Measurements from ENCODE around the gene LRMDA. TPM values are rescaled to one million over a fixed set of nuclear protein-coding genes. Genes with fewer than 3 reads are reported as not detected.

Gene LRMDA
- polyA plus RNA-seq, 2 of the 4 experiments (the other 2 are of a cell fraction), result 4.6 to 5.2 TPM

GRCh38 chr10:75487087-75487754 lies 55.8 kb downstream of the LRMDA start:
- Histone ChIP-seq H3K4me2 (no peak overlapping the region), H3K4me1 (no peaks in the 10 kb centered on the region), H3K9me3 (peaks cover 3% of the 10 kb centered on the region; the same call in 1 of the 3 replicates), H3K27ac (no peak overlapping the region), H3K4me3 (no peak overlapping the region)
- FAIRE-seq (no peak), DNase-seq (ENCODE audit: low read depth in 1 of 2, low spot score in 1 of 2) (no peak), ATAC-seq (no peak)
- TF ChIP-seq MAFK (IDR thresholded peaks at IDR 0.05; ENCODE audit: partially characterized antibody) (peak; percentile 92), ATOH8 (CRISPR knock-in tag; IDR thresholded peaks at IDR 0.05; ENCODE audit: low read depth) (no peak)
- WGBS (ENCODE audit: missing lambda C conversion rate), result 61% methylated on average over 4 of the region's 4 CpGs
- ChIA-PET CTCF (interaction anchor here (0.8 to 1.6 kb wide), 3 partner anchors 8 to 421 kb away, joined by 3 read pairs; no protein-coding TSS in a partner anchor), POLR2A (no interaction called here)

GRCh38 chr10:75487755-75488125 lies 56.3 kb downstream of the LRMDA start:
- no peak for DNase-seq (ENCODE audit: low read depth in 1 of 2, low spot score in 1 of 2)
- TF ChIP-seq ELK1 (IDR thresholded peaks at IDR 0.05; ENCODE audit: low read depth, low read length), result no peak
- H3K27ac ChIP-seq, result no peak overlapping the region
- no peak overlapping the region for H3K4me2 ChIP-seq
- H3K4me1 ChIP-seq, result no peaks in the 10 kb centered on the region
- FAIRE-seq, result no peak
- H3K4me3 ChIP-seq, result no peak overlapping the region
- peaks cover 3% of the 10 kb centered on the region; the same call in 1 of the 3 replicates for H3K9me3 ChIP-seq
- POLR2A ChIA-PET, result no interaction called here
- WGBS (ENCODE audit: missing lambda C conversion rate), result 100% methylated on average over 1 of the region's 2 CpGs
- CTCF ChIA-PET, result interaction anchor here (0.8 to 1.2 kb wide), 2 partner anchors 9 to 421 kb away, joined by 3 read pairs; no protein-coding TSS in a partner anchor
- ATAC-seq, result no peak; a peak in 1 of 6 replicates

- TF ChIP-seq ZC3H11A (IDR thresholded peaks at IDR 0.05), result no peak
- no peak for TF ChIP-seq EHMT2 (IDR thresholded peaks at IDR 0.05; ENCODE audit: low read depth)
- TF ChIP-seq BCL3 (IDR thresholded peaks at IDR 0.05), result no peak
- TF ChIP-seq ZSCAN20 (CRISPR knock-in tag; IDR thresholded peaks at IDR 0.05), result no peak
- no peak overlapping the region for H3K4me3 ChIP-seq
- no peak overlapping the region for H3K27ac ChIP-seq
- WGBS (ENCODE audit: missing lambda C conversion rate), result 68% methylated on average over 3 of the region's 3 CpGs
- FAIRE-seq, result no peak
- no peak overlapping the region for H3K4me2 ChIP-seq
- no peak for DNase-seq (ENCODE audit: low read depth in 1 of 2, low spot score in 1 of 2)
- no peaks in the 10 kb centered on the region for H3K4me1 ChIP-seq
- ChIA-PET CTCF (interaction anchor here (1.9 kb wide), 1 partner anchor 97 kb away, joined by 4 read pairs; no protein-coding TSS in a partner anchor), POLR2A (no interaction called here)
- H3K9me3 ChIP-seq, result no peaks in the 10 kb centered on the region
- no peak for ATAC-seq
These were observed 60.9 kb downstream of the LRMDA start for GRCh38 chr10:75492173-75492925.

- H3K4me2 ChIP-seq, result no peak overlapping the region
- no peak for ATAC-seq
- H3K27ac ChIP-seq, result no peak overlapping the region
- DNase-seq (ENCODE audit: low read depth in 1 of 2, low spot score in 1 of 2), result no peak
- WGBS (ENCODE audit: missing lambda C conversion rate), result 64% methylated on average over 3 of the region's 3 CpGs
- no peak overlapping the region for H3K4me3 ChIP-seq
- CTCF ChIA-PET, result interaction anchor here (1.9 kb wide), 1 partner anchor 98 kb away, joined by 4 read pairs; no protein-coding TSS in a partner anchor
- POLR2A ChIA-PET, result no interaction called here
- no peaks in the 10 kb centered on the region for H3K4me1 ChIP-seq
- no peaks in the 10 kb centered on the region for H3K9me3 ChIP-seq
- no peak for FAIRE-seq
- TF ChIP-seq CHD4 (IDR thresholded peaks at IDR 0.05; ENCODE audit: borderline replicate concordance) (no peak), CBX8 (IDR thresholded peaks at IDR 0.05) (no peak), EHMT2 (IDR thresholded peaks at IDR 0.05; ENCODE audit: low read depth) (no peak), RFX5 (IDR thresholded peaks at IDR 0.05) (no peak), CTCF (IDR thresholded peaks at IDR 0.05) (no peak), ZNF302 (CRISPR knock-in tag; IDR thresholded peaks at IDR 0.05) (no peak), PHF8 (IDR thresholded peaks at IDR 0.05; ENCODE audit: borderline replicate concordance, low read depth) (no peak), MYC (IDR thresholded peaks at IDR 0.05; ENCODE audit: borderline replicate concordance, low read length) (no peak), ZSCAN20 (CRISPR knock-in tag; IDR thresholded peaks at IDR 0.05) (no peak), REST (IDR thresholded peaks at IDR 0.05) (no peak), MAFK (IDR thresholded peaks at IDR 0.05; ENCODE audit: partially characterized antibody) (no peak), ZC3H11A (IDR thresholded peaks at IDR 0.05) (no peak), SREBF2 (IDR thresholded peaks at IDR 0.05) (no peak), EP300 (IDR thresholded peaks at IDR 0.05) (no peak)
These were observed 62.0 kb downstream of the LRMDA start for GRCh38 chr10:75493464-75493863.

Data from A549 (cell line).